OCI-M2 (cell line): ENCODE measurements around the gene SPPL2A.
A peak's percentile ranks its signal among the peaks of the same experiment; 100 is the strongest.
"Not testable (repeated sequence)": the region's sequence is repeated elsewhere in the genome, so short reads cannot be mapped to it uniquely, and the experiment has no call there.

Source experiments
- DNase-seq: peaks from one replicate; lab custom pipeline; 2025; ENCODE audit not compliant: unreplicated experiment; lab: John Stamatoyannopoulos, UW

SPPL2A gene

GRCh38 chr15:50765195-50765967 is at the start of gene SPPL2A:
Gene SPPL2A (minus strand): TSS chr15:50765706. CDS start chr15:50765533, 173 bp downstream.
- peak; percentile 60 for DNase-seq

DNA sequence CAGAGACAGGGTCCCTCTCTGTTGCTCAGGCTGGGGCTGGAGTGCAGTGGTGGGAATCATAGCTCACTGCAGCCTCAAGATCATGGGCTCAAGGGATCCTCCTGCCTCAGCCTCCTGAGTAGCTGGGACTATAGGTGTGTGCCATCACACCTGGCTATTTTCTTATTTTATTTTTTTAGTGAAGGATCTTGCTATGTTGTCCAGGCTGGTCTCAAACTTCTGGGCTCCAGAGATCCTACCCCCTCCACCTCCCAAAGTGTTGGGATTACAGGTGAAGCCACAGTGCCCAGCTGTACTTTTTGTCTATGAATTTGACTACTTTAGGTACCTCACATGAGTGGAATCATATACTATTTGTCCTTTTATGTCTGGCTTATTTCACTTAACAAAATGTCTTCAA is 49.1 kb upstream of the SPPL2A start:
- no peak for DNase-seq

DNA sequence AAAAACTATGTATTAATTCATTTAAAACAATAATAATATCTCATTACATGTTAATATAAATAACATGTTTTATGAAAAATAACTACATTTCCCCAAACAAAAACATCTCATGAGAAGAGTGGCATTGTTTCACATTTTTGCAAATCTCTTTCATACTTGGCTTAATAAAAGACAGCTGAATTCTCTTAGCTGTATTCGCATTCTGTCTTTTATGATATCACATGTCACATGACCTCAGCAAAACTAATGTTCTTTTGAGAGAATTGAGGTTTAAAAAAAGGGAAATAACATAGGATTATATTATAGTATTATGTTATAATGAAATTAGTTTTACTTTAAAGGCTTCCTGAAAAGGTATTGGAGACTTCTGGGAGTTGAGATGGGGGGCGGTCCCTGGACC is 48.4 kb upstream of the SPPL2A start:
- DNase-seq: no peak

GRCh38 chr15:50813089-50813488 is 47.6 kb upstream of the SPPL2A start:
- DNase-seq: no peak

GRCh38 chr15:50812181-50812506 is 46.6 kb upstream of the SPPL2A start:
- not testable (repeated sequence) for DNase-seq

DNA sequence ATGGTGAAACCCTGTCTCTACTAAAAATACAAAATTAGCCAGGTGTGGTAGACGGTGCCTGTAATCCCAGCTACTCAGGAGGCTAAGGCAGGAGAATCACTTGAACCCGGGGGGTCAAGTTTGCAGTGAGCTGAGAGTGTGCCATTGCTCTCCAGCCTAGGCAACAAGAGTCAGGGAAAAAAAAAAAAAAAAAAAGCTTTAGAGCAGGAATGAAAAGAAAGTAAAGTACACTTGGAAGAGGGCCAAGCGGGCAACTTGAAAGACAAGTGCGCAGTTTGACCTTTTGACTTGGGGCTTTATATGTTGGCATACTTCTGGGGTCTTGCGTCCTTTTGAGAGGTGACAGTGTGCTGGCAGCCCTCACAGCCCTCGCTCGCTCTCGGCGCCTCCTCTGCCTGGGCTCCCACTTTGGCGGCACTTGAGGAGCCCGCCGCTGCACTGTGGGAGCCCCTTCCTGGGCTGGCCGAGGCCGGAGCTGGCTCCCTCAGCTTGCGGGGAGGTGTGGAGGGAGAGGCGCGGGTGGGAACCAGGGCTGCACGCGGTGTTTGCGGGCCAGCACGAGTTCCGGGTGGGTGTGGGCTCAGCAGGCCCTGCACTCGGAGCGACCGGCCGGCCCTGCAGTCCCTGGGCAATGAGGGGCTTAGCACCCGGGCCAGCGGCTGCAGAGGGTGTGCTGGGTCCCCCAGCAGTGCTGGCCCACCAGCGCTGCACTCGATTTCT is 46.1 kb upstream of the SPPL2A start:
- DNase-seq: not testable (repeated sequence)

DNA sequence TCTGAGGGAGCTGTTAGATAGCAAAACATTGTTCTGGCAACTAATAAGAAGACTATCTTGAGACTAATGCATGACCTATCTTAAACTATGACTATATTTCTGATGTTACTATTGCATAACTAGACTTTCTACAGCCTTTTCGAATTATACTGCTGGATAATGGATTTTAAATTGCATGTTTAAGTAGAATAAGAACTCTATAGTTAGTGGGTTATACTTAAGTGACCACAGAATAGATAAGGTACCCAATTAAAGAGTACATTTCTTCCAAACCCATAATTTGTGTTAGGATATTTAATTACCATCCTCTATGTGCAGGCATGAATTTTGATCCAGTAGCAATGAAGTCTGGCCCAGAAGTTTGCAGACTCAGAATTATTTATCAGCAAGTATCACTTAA is 44.6 kb upstream of the SPPL2A start:
- no peak for DNase-seq

- DNase-seq: no peak
Observed at GRCh38 chr15:50808728-50809127, 43.2 kb upstream of the SPPL2A start.

DNA sequence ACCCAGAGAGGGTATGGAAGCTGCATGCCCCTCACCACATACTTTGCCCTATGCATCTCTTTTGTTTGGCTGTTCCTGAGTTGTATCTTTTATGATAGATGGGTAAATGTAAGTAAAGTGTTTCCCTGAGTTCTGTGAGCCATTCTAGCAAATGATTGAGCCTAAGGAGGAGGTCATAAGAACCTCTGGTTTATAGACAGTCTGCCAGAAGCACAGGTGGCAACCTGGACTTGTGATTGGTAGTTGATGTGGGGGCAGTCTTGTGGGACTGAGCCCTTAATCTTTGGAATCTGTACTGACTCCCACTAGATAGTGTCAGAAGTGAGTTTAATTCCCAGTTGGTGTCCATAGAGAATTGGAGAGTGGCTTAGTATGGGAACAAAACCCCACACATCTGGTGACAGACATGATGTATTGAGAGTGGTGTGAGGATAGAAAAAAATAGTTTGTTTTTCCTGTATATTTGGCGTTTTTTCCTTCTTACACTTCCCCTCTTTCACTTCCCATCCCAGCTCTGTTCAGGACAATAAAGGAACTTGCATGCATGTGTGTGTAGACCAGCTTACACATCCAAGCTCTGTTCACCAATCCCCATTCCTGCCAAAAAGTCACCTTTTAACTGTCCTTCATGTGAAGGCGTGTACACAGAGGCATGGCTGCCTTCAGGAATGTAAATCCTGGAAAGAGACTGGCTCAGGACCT is 38.1 kb upstream of the SPPL2A start:
- DNase-seq: no peak

DNA sequence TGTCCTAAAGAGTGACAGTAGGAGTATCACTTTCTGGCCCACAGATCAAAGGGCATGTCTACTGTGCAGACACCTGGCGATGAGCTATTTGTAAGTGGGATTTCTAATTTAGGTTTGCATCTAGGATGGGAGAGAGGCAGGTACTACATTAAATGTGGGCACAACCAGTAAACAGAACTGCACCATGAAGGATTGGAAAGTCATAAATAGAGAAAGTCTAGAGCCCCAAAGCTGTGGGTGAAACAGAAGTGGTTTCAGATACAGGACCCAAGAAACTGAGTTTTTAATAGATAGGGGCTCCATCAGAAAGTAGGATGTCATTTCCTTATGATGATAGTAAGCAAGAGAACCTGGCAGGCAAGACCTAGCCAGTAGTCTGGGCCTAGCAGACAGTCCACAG is 35.2 kb upstream of the SPPL2A start:
- DNase-seq: no peak

- DNase-seq: no peak
Observed at GRCh38 chr15:50798684-50799083, 33.2 kb upstream of the SPPL2A start.

- no peak for DNase-seq
Observed at GRCh38 chr15:50797926-50798325, 32.4 kb upstream of the SPPL2A start.

DNA sequence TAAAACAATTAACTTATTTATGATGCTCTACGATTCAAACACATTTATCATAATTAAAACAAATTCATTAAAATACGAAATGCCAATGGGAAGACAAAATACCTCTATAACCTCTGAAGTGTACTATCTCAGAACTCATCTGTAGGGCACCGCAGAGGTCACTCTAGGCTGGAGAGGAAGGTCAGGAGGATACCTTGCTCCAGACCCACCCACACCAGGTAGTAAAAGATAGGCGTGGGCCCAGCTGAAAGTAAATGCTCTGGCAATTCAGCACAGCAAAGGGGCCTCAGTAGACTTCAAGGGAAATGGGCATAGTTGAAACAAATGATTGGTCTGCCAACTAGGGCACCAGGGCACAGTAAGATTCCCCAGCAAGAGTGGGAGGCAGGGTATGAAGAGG is 26.0 kb upstream of the SPPL2A start:
- no peak for DNase-seq

- DNase-seq: no peak
Observed at GRCh38 chr15:50790778-50791453, 25.4 kb upstream of the SPPL2A start.

DNA sequence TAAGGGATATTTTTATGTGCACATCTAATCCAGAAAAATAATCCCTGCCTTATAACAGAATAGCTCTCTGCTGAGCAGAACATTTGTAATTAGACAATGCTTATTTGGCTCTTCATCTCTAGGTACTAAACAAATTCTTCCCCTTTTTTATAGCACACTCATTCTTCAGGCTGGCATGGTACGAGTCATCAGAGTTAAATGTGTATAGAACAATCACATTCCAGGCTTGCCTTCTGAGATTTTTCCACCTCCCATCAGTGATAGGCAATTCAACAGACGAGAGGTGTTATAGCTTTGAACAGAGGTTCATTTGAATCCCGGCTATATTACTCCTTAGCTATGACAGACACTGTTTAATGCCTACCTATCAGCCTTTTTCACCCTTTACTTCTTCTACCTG is 21.4 kb upstream of the SPPL2A start:
- no peak for DNase-seq

DNA sequence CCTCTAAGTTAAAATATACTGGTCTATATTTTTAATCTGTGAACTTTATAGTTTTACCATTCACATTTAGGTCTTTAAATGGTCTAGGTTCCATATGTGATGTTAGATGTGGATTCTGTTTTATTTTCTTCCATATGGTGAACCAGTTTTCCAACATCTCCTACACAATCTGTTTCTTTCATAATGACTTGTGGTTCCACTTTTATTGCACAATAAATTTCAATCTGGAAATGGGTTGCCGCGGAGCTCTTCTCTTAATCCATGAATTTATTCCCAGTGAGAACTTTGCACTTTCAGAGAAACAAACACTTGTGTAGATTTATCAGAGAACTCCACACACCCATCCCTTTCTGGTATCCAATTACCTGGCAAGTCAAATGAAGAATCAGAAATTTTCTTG is 20.9 kb upstream of the SPPL2A start:
- DNase-seq: no peak

GRCh38 chr15:50783895-50784294 is 18.4 kb upstream of the SPPL2A start:
- no peak for DNase-seq

GRCh38 chr15:50783411-50783810 is 17.9 kb upstream of the SPPL2A start:
- DNase-seq: no peak

- DNase-seq: no peak
Observed at GRCh38 chr15:50778086-50778485, 12.6 kb upstream of the SPPL2A start.

DNA sequence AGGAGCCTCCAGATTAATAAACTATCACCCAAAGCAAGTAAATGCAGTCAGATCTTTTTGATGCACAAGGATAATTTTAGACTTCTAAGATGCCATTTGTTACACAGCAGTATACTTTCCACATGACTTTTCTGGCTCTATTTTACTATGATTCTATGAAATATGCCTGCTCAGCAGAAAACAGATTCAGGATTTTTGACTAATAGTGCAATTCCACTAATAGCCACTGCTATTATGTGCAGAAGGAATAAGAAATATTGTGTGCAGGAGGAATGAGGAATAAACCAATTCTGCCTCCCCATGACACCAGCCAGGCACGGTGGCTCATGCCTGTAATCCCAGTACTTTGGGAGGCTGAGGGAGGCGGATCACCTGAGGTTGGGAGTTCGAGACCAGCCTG is 11.5 kb upstream of the SPPL2A start:
- DNase-seq: no peak

- no peak for DNase-seq
Observed at GRCh38 chr15:50774450-50774849, 8.9 kb upstream of the SPPL2A start.

GRCh38 chr15:50773389-50773788 is 7.9 kb upstream of the SPPL2A start:
- no peak for DNase-seq
